ENCODE measurements around the gene PDAP1. TPM values are rescaled to one million over a fixed set of nuclear protein-coding genes. Genes with fewer than 3 reads are reported as not detected.

Gene PDAP1
- total and polyA plus RNA-seq, 2 of the 13 experiments (the other 11 are each of a cell fraction or from before 2014, with no cell fraction given): 13.0 to 100 TPM

DNA sequence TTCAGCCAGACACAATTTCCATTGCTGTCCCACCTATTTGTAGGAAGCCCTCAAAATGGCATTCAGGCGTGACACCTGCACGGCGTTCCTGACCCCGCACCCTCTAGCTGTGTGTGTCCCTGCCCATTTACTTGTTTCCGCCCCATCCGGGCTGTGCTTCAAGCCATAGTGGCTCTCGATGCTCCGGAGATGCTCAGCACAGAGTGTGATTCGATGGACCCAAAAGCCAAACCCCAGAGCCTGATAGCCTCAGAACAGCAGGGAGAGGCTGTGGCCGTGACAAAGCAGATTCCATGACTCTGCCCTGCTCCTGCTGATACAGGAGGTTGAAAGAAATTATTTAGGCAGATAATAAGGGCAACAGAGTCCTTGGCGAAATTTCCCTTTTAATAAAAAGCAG, 13.8 kb upstream of the PDAP1 start (continued):
- TF ChIP-seq, protein P1, sequence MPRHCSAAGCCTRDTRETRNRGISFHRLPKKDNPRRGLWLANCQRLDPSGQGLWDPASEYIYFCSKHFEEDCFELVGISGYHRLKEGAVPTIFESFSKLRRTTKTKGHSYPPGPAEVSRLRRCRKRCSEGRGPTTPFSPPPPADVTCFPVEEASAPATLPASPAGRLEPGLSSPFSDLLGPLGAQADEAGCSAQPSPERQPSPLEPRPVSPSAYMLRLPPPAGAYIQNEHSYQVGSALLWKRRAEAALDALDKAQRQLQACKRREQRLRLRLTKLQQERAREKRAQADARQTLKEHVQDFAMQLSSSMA (CRISPR knock-in tag; IDR thresholded peaks at IDR 0.05): no peak
- TF ChIP-seq YY1 (IDR thresholded peaks at IDR 0.05; ENCODE audit: insufficient read depth, insufficient replicate concordance, low read depth, low read length) (no peak), SP5 (CRISPR knock-in tag; IDR thresholded peaks at IDR 0.05; ENCODE audit: borderline replicate concordance, low read depth) (no peak), TOPORS (CRISPR knock-in tag; IDR thresholded peaks at IDR 0.05) (no peak), YEATS2 (CRISPR knock-in tag; IDR thresholded peaks at IDR 0.05; ENCODE audit: borderline replicate concordance) (no peak), ZNF230 (CRISPR knock-in tag; IDR thresholded peaks at IDR 0.05) (no peak)
- TF ChIP-seq, protein P2, sequence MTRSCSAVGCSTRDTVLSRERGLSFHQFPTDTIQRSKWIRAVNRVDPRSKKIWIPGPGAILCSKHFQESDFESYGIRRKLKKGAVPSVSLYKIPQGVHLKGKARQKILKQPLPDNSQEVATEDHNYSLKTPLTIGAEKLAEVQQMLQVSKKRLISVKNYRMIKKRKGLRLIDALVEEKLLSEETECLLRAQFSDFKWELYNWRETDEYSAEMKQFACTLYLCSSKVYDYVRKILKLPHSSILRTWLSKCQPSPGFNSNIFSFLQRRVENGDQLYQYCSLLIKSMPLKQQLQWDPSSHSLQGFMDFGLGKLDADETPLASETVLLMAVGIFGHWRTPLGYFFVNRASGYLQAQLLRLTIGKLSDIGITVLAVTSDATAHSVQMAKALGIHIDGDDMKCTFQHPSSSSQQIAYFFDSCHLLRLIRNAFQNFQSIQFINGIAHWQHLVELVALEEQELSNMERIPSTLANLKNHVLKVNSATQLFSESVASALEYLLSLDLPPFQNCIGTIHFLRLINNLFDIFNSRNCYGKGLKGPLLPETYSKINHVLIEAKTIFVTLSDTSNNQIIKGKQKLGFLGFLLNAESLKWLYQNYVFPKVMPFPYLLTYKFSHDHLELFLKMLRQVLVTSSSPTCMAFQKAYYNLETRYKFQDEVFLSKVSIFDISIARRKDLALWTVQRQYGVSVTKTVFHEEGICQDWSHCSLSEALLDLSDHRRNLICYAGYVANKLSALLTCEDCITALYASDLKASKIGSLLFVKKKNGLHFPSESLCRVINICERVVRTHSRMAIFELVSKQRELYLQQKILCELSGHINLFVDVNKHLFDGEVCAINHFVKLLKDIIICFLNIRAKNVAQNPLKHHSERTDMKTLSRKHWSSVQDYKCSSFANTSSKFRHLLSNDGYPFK (CRISPR knock-in tag; IDR thresholded peaks at IDR 0.05; ENCODE audit: borderline replicate concordance): no peak

DNA sequence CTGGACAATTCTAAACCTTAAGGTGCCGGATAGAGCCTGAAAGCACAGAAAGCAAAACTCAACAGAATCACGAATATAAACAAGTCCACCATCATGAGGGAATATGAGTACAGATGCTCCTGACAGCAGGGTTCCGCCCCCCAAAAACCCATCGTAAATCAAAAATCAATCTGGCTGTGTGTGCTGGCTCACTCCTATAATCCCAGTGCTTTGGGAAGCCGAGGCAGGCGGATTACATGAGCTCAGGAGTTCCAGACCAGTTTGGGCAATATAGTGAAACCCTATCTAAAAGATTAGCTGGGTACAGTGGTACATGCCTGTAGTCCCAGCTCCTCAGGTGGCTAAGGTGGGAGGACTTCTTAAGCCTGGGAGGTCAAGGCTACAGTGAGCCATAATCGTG, 12.6 kb upstream of the PDAP1 start:
- no TSS peak for BruUV-seq (replicated peaks)
- TF ChIP-seq, protein P3, sequence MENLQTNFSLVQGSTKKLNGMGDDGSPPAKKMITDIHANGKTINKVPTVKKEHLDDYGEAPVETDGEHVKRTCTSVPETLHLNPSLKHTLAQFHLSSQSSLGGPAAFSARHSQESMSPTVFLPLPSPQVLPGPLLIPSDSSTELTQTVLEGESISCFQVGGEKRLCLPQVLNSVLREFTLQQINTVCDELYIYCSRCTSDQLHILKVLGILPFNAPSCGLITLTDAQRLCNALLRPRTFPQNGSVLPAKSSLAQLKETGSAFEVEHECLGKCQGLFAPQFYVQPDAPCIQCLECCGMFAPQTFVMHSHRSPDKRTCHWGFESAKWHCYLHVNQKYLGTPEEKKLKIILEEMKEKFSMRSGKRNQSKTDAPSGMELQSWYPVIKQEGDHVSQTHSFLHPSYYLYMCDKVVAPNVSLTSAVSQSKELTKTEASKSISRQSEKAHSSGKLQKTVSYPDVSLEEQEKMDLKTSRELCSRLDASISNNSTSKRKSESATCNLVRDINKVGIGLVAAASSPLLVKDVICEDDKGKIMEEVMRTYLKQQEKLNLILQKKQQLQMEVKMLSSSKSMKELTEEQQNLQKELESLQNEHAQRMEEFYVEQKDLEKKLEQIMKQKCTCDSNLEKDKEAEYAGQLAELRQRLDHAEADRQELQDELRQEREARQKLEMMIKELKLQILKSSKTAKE (CRISPR knock-in tag; IDR thresholded peaks at IDR 0.05; ENCODE audit: borderline replicate concordance): no peak
- no peak for TF ChIP-seq HNRNPK (IDR thresholded peaks at IDR 0.05; ENCODE audit: low read depth, low read length, poor library complexity, severe bottlenecking)

More for the DNA sequence above, 12.6 kb upstream of the PDAP1 start:
- no peaks in the 10 kb centered on the region for H3K9me3 ChIP-seq (ENCODE audit: low read length)
- 98% methylated on average over 3 of the region's 7 CpGs for whole genome bisulfite sequencing (ENCODE audit: low lambda C conversion rate)
- 0 out of 2 replicates have a peak, but pooled peaks cover 11% of the 10 kb centered on the region for H3K4me1 ChIP-seq (ENCODE audit: insufficient read depth, low read length)
- in situ Hi-C loops (cut with HindIII; ENCODE audit: extremely low pct_ligation_motif_present, low pct_unique_long_range_greater_than_20kb): no loop called here
- no peaks in the 10 kb centered on the region for H3K27me3 ChIP-seq (ENCODE audit: control insufficient read depth in 1 of 2, insufficient read depth in 2 of 2, low read length in 2 of 2)
- no peak overlapping the region for H3K4me2 ChIP-seq (ENCODE audit: low read depth, low read length)
- H3K4me3 ChIP-seq (replicated peaks in 1 of 3; ENCODE audit: insufficient read depth in 1 of 3, low read depth in 2 of 3, low read length in 3 of 3): no peak overlapping the region
- CTCF ChIA-PET (ENCODE audit: low intra/inter-chr PET ratio, low total read pairs): no interaction called here
- FAIRE-seq (no peak), DNase-seq (ENCODE audit: low spot score) (no peak), ATAC-seq (no peak)
- H3K9ac ChIP-seq (ENCODE audit: insufficient read depth, low read depth, low read length): no peak overlapping the region
- H3K79me2 ChIP-seq (ENCODE audit: insufficient read depth, low read length): no peaks in the 10 kb centered on the region
- intact Hi-C loops (cut with micrococcal nuclease; ENCODE audit: unreplicated experiment): no loop called here
- peaks cover 31 to 68% of the 10 kb centered on the region in 2 experiments for H3K36me3 ChIP-seq (replicated peaks in 1 of 2; ENCODE audit: control insufficient read depth in 1 of 2, insufficient read depth in 2 of 2, low read length in 2 of 2)
- POLR2A ChIA-PET: interaction anchor here (1.4 kb wide), 1 partner anchor 12 kb away, joined by 4 read pairs; the partner anchor contains the start of genes BUD31 and PDAP1
- no peak overlapping the region for H2AFZ ChIP-seq (ENCODE audit: low read length)
- no peak overlapping the region for H3K27ac ChIP-seq (ENCODE audit: extremely low read length, insufficient read depth, low read length)
- 0 out of 2 replicates have a peak, but pooled peaks cover 2% of the 10 kb centered on the region for H4K20me1 ChIP-seq (ENCODE audit: insufficient read depth, low read length)
